Measurements from ENCODE around the gene TRAK1.

The TRAK1 gene

DNA sequence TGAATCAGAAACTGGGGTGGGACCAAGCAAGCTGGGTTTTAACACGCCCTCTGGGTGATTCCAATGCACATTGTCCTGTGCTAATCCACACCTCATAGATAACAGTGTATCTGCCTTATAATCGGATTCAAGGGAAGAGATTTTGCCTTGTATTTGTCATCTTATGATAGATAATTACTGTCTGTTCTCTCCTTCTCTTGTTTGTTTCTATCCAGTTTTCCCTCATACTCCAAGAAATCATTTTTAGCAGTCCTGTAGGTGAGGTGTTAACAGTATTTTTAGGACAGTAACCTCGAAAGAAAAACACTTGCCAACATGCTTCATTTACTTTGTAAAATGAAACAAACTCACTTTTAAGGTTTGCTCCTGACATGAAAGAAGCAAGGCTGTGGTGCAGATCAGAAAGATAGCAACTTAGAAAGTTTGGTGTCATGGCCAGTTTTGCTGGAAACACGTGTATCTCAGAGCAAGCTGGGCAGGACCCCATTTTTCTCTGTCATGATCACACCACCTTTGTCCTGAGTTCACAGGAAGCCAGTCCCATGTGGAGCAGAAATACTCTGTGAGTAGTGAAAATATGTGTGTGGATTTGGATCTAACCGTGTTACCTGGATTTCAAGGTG lies 72.6 kb downstream of the TRAK1 start:
- no peak overlapping the region for H3K4me3 ChIP-seq (replicated peaks; ENCODE audit: low read depth, low read length)
- no peak for DNase-seq (ENCODE audit: extremely low read depth, low read depth)
- TF ChIP-seq, protein P1, sequence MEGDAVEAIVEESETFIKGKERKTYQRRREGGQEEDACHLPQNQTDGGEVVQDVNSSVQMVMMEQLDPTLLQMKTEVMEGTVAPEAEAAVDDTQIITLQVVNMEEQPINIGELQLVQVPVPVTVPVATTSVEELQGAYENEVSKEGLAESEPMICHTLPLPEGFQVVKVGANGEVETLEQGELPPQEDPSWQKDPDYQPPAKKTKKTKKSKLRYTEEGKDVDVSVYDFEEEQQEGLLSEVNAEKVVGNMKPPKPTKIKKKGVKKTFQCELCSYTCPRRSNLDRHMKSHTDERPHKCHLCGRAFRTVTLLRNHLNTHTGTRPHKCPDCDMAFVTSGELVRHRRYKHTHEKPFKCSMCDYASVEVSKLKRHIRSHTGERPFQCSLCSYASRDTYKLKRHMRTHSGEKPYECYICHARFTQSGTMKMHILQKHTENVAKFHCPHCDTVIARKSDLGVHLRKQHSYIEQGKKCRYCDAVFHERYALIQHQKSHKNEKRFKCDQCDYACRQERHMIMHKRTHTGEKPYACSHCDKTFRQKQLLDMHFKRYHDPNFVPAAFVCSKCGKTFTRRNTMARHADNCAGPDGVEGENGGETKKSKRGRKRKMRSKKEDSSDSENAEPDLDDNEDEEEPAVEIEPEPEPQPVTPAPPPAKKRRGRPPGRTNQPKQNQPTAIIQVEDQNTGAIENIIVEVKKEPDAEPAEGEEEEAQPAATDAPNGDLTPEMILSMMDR (IDR thresholded peaks at IDR 0.05; ENCODE audit: low read depth, low read length, missing control alignments): no peak

DNA sequence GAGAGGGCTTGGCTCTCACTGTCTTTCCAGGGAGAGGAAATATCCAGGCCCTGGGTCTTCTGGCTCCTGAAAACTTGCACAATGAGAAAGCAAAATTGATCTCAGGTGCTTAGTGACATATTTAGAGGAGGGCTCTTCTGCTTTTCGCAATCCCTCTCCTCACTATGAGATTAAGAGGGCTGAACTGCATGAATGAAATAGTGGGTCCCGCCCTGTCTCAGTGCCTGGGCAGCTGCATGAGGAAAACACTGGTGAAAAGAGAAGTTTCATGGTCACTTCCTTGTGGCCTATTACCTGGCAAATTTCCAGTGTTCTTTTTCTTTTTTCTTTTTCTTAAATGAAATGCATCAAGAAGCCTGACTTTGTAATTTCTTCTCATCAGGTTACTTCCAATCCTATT lies 73.5 kb downstream of the TRAK1 start:
- no peak for DNase-seq (ENCODE audit: extremely low read depth, low read depth)
- no peak overlapping the region for H3K4me3 ChIP-seq (replicated peaks; ENCODE audit: low read depth, low read length)
- TF ChIP-seq, protein P1 (IDR thresholded peaks at IDR 0.05; ENCODE audit: low read depth, low read length, missing control alignments): no peak

DNA sequence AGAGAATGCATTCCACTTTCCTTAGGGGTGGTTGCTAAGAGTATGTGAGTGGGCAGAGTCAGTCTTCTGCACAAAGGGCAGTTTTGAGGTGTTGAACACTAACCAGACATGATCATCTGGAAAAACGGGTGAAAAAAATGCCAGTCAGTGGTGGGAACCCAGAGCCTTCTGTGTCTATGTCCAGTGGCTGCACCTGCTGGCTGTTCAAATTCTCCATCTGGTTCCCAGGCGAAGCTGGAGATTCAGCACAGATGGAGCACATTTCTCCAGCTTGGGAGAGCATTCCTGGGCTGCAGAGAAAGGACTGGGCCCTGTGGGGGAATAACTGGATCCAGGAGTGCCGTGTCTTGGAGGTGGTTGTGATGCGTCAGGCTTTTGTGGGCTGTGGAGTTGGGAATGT lies 74.1 kb downstream of the TRAK1 start:
- DNase-seq (ENCODE audit: extremely low read depth, low read depth): peak; percentile 42
- TF ChIP-seq, protein P1 (IDR thresholded peaks at IDR 0.05; ENCODE audit: low read depth, low read length, missing control alignments): no peak
- no peak overlapping the region for H3K4me3 ChIP-seq (replicated peaks; ENCODE audit: low read depth, low read length)

DNA sequence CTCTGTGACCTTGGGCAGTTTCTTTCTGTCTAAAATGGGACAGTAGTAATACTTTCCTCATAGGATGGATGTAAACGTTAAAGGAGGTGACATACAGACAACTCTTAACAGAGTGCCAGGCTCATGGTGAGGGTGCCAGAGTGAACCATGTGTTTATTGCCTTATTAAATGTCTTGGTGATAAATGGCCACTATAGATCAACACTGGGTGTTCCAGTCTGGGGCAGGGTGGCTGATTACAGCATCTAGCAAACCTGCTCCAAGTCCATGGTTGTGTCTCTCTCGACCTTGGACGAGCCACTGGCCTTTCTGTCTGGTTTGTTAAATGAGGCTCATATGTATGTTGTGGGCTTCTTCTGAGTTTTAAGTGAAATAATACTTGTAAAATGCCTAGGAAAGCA lies 75.1 kb downstream of the TRAK1 start:
- H3K4me3 ChIP-seq (replicated peaks; ENCODE audit: low read depth, low read length): no peak overlapping the region
- no peak for DNase-seq (ENCODE audit: extremely low read depth, low read depth)
- TF ChIP-seq, protein P1 (IDR thresholded peaks at IDR 0.05; ENCODE audit: low read depth, low read length, missing control alignments): no peak

DNA sequence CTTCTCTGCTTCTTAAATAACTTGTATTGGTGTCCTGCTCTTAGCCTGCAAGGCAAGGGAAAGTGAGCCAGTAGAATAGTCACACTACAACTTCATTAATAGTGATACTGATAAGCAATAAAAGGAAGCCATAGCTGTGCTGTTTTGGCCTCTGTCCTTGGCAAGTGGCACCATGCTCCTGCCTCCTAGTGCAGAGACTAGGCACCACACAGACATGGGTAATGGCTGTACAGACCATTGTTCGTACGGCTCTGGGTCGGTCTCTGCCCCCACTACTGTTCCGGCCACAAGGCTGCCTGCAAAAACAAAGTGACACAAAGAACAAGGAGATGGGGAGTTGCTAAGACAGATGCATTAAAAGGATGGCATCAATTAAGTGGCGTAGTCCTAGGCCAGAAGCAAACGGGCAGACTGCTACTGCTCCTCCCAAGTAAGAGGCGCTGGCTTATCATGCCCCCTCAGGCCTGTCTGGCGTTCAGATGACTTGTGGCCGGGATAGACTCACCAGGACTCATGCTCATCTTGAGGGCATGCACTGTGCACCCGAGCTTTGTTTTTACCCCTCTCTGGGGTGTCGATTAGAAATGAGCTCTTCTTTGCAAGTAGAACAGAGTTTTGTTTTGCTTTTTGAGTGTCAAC lies 75.6 kb downstream of the TRAK1 start:
- H3K4me3 ChIP-seq (replicated peaks; ENCODE audit: low read depth, low read length): no peak overlapping the region
- TF ChIP-seq, protein P1 (IDR thresholded peaks at IDR 0.05; ENCODE audit: low read depth, low read length, missing control alignments): no peak
- DNase-seq (ENCODE audit: extremely low read depth, low read depth): no peak

DNA sequence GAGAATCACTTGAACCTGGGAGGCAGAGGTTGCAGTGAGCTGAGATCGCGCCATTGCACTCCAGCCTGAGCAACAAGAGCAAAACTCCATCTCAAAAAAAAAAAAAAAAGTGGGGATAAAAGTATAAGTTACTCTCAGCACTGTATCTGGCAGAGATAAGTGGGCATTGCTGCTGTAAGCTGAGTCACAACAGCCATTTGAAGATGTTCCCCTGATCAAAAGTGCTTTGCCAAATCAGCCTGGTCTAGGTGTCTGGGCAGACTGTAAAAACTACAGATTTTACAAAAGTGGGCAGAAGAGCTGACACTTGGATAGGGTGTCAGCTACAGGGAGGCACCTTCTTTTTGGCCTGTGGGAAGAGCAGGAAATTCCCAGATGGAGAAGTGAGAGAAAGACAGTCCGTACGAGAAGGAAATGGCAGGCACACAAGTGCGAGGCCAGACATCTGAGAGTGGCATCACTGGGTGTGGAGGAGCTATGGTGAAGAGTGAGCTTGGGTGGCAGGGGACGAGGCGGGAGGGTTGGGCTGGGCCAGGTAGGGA lies 78.5 kb downstream of the TRAK1 start:
- DNase-seq (ENCODE audit: extremely low read depth, low read depth): no peak
- H3K4me3 ChIP-seq (replicated peaks; ENCODE audit: low read depth, low read length): no peak overlapping the region
- TF ChIP-seq, protein P1 (IDR thresholded peaks at IDR 0.05; ENCODE audit: low read depth, low read length, missing control alignments): no peak
